Neural crest cell (in vitro differentiated cells): Measurements from ENCODE around the gene PARP9. TPM values are rescaled to one million over a fixed set of nuclear protein-coding genes. Genes with fewer than 3 reads are reported as not detected.
"Not testable (repeated sequence)": the region's sequence is repeated elsewhere in the genome, so short reads cannot be mapped to it uniquely, and the experiment has no call there.

Experiments used
- DNase-seq: peaks from one replicate; pipeline ENCODE4 v3.0.0; 2021; ENCODE audit warnings: low read depth, mixed read lengths, low spot score
- H3K27ac Mint-ChIP-seq: one replicate; pipeline ENCODE4 v1.8.0; 2021; ENCODE audit warnings: mild to moderate bottlenecking, mixed read lengths; ENCODE audit not compliant: unreplicated experiment
- H3K27me3 Mint-ChIP-seq: 2 replicates; pipeline ENCODE4 v1.8.0; 2021; ENCODE audit warnings: low read depth, mild to moderate bottlenecking, mixed read lengths
- H3K36me3 Mint-ChIP-seq: 2 replicates; pipeline ENCODE4 v1.8.0; 2021; ENCODE audit warnings: low read depth, mild to moderate bottlenecking, mixed read lengths
- H3K4me1 Mint-ChIP-seq: 2 replicates; pipeline ENCODE4 v1.8.0; 2021; ENCODE audit warnings: mixed read lengths
- H3K4me3 Mint-ChIP-seq: one replicate; pipeline ENCODE4 v1.8.0; 2021; ENCODE audit warnings: mild to moderate bottlenecking, mixed read lengths
- H3K9me3 Mint-ChIP-seq: 2 replicates; pipeline ENCODE4 v1.8.0; 2021; ENCODE audit warnings: mixed read lengths
- CTCF ChIP-seq: fragments of 200-600 bp; sonication (generic); conservative IDR thresholded peaks from 2 replicates; pipeline ENCODE4 v1.5.0; 2021; ENCODE audit warnings: antibody characterized with exemption, mild to moderate bottlenecking
- total RNA-seq: library from RNA; stranded (reverse); gene quantifications from 2 replicates; pipeline ENCODE4 v1.2.1, GENCODE V29; 2021

PARP9 gene
- total RNA-seq, 1 donor from 2014 or later, result 3.0 TPM

- Mint-ChIP-seq H3K27me3 (no peaks in the 10 kb centered on the region), H3K4me1 (peaks cover 36% of the 10 kb centered on the region), H3K4me3 (peak overlapping the region; percentile 4), H3K36me3 (peaks cover 4% of the 10 kb centered on the region), H3K27ac (no peak overlapping the region), H3K9me3 (no peaks in the 10 kb centered on the region)
- no peak for TF ChIP-seq CTCF
- DNase-seq, result no peak
Observed at GRCh38 chr3:122508135-122508914, 55.8 kb downstream of the PARP9 start.

- peaks cover 3% of the 10 kb centered on the region for H3K36me3 Mint-ChIP-seq
- TF ChIP-seq CTCF, result no peak
- no peak for DNase-seq
- no peak overlapping the region for H3K27ac Mint-ChIP-seq
- H3K9me3 Mint-ChIP-seq, result no peaks in the 10 kb centered on the region
- H3K27me3 Mint-ChIP-seq, result no peaks in the 10 kb centered on the region
- H3K4me1 Mint-ChIP-seq, result peaks cover 23% of the 10 kb centered on the region
- H3K4me3 Mint-ChIP-seq, result no peak overlapping the region
Observed at GRCh38 chr3:122506450-122506849, 57.6 kb downstream of the PARP9 start.

- no peak overlapping the region for H3K27ac Mint-ChIP-seq
- no peaks in the 10 kb centered on the region for H3K9me3 Mint-ChIP-seq
- no peak overlapping the region for H3K4me3 Mint-ChIP-seq
- no peak for TF ChIP-seq CTCF
- H3K36me3 Mint-ChIP-seq, result peaks cover 2% of the 10 kb centered on the region
- DNase-seq, result no peak
- peaks cover 15% of the 10 kb centered on the region for H3K4me1 Mint-ChIP-seq
- H3K27me3 Mint-ChIP-seq, result no peaks in the 10 kb centered on the region
Observed at GRCh38 chr3:122505676-122506075, 58.4 kb downstream of the PARP9 start.

- no peak for DNase-seq
- peaks cover 4% of the 10 kb centered on the region for H3K4me1 Mint-ChIP-seq
- H3K36me3 Mint-ChIP-seq, result no peaks in the 10 kb centered on the region
- no peaks in the 10 kb centered on the region for H3K9me3 Mint-ChIP-seq
- H3K4me3 Mint-ChIP-seq, result no peak overlapping the region
- no peaks in the 10 kb centered on the region for H3K27me3 Mint-ChIP-seq
- no peak overlapping the region for H3K27ac Mint-ChIP-seq
- no peak for TF ChIP-seq CTCF
Observed at GRCh38 chr3:122502941-122503340, 61.2 kb downstream of the PARP9 start.

GRCh38 chr3:122502139-122502538 is 62.0 kb downstream of the PARP9 start:
- no peaks in the 10 kb centered on the region for H3K36me3 Mint-ChIP-seq
- H3K27me3 Mint-ChIP-seq, result no peaks in the 10 kb centered on the region
- DNase-seq, result no peak
- no peaks in the 10 kb centered on the region for H3K9me3 Mint-ChIP-seq
- H3K4me1 Mint-ChIP-seq, result peaks cover 4% of the 10 kb centered on the region
- H3K27ac Mint-ChIP-seq, result no peak overlapping the region
- H3K4me3 Mint-ChIP-seq, result no peak overlapping the region
- no peak for TF ChIP-seq CTCF

GRCh38 chr3:122500964-122501363 is 63.1 kb downstream of the PARP9 start:
- not testable (repeated sequence) for H3K4me3 Mint-ChIP-seq, H3K27ac Mint-ChIP-seq, DNase-seq, H3K9me3 Mint-ChIP-seq, H3K4me1 Mint-ChIP-seq, H3K36me3 Mint-ChIP-seq, H3K27me3 Mint-ChIP-seq
